RWPE2 (cell line): ENCODE data around the gene STX19.
A peak's percentile ranks its signal among the peaks of the same experiment; 100 is the strongest.

Experiments used
- ATAC-seq: fragments of 200-7000 bp; cut with Tn5 transposase; 3 replicates; pipeline ENCODE4 v1.9.1; 2021; ENCODE audit warnings: low read depth
- DNase-seq: peaks from one replicate; pipeline ENCODE4 v3.0.0-alpha.2; 2020; ENCODE audit warnings: low spot score
- H3K27ac ChIP-seq: fragments of 450-650 bp; 2 replicates; pipeline ENCODE4 v1.5.1; 2017; ENCODE audit warnings: mild to moderate bottlenecking; ENCODE audit not compliant: poor library complexity, severe bottlenecking
- H3K27me3 ChIP-seq: fragments of 250-450 bp; sonication (Bioruptor Pico); 2 replicates; pipeline ENCODE4 v1.5.1; 2021; ENCODE audit warnings: mild to moderate bottlenecking, moderate library complexity; ENCODE audit not compliant: insufficient read depth, poor library complexity, severe bottlenecking
- H3K36me3 ChIP-seq: fragments of 250-450 bp; sonication (Bioruptor Pico); 2 replicates; pipeline ENCODE4 v1.5.1; 2020; ENCODE audit warnings: low read depth, mild to moderate bottlenecking, moderate library complexity
- H3K4me1 ChIP-seq: fragments of 250-450 bp; sonication (Bioruptor Pico); 2 replicates; pipeline ENCODE4 v1.5.1; 2021; ENCODE audit warnings: mild to moderate bottlenecking, moderate library complexity; ENCODE audit not compliant: insufficient read depth, poor library complexity, severe bottlenecking
- H3K4me3 ChIP-seq: fragments of 250-450 bp; sonication (Bioruptor Pico); 2 replicates; pipeline ENCODE4 v1.5.1; 2021; ENCODE audit warnings: mild to moderate bottlenecking, moderate library complexity; ENCODE audit not compliant: severe bottlenecking
- H3K9me3 ChIP-seq: fragments of 250-450 bp; sonication (Bioruptor Pico); 2 replicates; pipeline ENCODE4 v1.5.1; 2021; ENCODE audit warnings: mild to moderate bottlenecking, moderate library complexity; ENCODE audit not compliant: severe bottlenecking
- TF ChIP-seq, protein P1 (sequence below): fragments of 450-650 bp; IDR thresholded peaks from one replicate; pipeline ENCODE4 v1.5.1; 2017; ENCODE audit warnings: mild to moderate bottlenecking, moderate library complexity; ENCODE audit not compliant: poor library complexity, severe bottlenecking

Gene STX19

DNA sequence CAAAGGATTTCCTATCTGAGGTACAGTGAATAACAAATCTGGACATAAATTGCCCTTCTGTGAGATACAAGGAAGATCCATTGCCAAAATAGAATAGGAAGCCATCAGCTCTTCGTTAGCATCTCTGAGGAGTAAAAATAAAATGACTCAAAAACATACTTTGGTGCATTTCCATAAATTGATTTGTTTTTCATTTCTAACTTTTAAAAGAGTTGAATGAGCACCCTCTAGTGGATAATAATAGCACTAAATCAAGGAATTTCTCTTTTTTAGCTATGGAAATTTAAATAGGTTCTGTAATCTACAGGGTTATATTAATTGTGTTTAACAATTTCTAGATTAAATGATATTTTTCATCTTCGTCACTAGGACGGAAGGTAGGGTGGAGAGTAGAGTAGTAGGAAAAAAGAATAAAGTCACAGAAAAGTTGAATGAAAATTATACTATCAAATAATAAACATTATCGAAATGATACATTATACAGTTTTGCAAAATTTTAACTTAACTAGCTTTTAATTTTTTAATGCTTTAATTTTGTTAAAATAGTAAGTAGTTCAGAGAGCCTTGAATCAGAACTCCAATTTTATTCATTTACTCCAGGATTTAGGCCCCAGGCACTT is 40.9 kb upstream of the STX19 start:
- no peak for ATAC-seq
- Histone ChIP-seq H3K27me3 (no peaks in the 10 kb centered on the region), H3K27ac (no peak overlapping the region), H3K4me1 (no peaks in the 10 kb centered on the region), H3K9me3 (no peaks in the 10 kb centered on the region), H3K4me3 (no peak overlapping the region), H3K36me3 (no peaks in the 10 kb centered on the region)
- no peak for DNase-seq
- TF ChIP-seq, protein P1, sequence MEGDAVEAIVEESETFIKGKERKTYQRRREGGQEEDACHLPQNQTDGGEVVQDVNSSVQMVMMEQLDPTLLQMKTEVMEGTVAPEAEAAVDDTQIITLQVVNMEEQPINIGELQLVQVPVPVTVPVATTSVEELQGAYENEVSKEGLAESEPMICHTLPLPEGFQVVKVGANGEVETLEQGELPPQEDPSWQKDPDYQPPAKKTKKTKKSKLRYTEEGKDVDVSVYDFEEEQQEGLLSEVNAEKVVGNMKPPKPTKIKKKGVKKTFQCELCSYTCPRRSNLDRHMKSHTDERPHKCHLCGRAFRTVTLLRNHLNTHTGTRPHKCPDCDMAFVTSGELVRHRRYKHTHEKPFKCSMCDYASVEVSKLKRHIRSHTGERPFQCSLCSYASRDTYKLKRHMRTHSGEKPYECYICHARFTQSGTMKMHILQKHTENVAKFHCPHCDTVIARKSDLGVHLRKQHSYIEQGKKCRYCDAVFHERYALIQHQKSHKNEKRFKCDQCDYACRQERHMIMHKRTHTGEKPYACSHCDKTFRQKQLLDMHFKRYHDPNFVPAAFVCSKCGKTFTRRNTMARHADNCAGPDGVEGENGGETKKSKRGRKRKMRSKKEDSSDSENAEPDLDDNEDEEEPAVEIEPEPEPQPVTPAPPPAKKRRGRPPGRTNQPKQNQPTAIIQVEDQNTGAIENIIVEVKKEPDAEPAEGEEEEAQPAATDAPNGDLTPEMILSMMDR = peak; percentile 87

DNA sequence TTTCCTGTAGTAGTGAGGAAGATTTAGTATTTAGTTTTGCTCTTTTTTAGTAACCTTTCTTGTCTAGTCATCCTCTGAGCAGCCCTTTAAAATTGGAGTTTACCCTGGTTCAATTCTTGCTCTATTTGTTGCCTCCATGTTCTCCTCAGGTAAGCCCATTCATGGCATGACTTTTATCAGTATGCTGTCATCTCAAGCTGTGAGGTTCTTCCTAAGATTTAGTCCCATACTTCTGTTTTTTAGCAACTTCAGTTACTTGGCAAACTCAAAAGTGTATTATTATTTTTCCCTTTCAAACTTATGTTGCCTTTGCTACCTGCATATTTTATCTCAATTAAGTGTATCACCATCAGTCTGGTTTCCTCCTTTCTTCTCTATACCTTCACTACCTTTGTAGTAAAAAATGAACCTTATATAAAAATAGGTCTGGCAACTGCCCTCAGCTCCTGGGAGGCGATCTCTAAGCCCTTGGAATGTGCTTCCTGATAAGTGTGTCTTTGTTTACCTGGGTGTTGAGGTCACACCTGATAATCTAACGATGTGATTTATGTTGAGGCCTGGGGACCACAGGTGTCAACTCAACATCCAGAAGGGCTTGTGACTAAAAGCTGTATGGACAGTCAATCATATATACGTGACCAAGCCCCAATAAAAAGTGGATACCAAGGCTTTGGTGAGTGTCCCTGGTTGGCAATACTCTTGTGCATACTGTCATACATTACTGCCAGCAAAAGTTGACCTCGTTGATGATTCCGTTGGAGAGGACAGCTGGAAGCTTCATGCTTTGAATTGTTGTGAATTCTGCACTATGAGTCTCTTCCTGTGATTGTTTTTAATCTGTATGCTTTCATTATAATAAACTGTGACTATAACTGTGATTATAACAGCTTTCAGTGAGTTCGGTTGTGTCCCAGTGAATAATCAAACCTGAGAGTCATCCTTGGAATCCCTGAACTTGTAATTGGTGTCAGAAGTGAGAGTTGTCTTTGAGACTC is 38.4 kb upstream of the STX19 start:
- Histone ChIP-seq H3K36me3 (no peaks in the 10 kb centered on the region), H3K4me3 (no peak overlapping the region), H3K4me1 (peaks cover 3% of the 10 kb centered on the region), H3K9me3 (no peaks in the 10 kb centered on the region), H3K27me3 (no peaks in the 10 kb centered on the region), H3K27ac (no peak overlapping the region)
- ATAC-seq (no peak), DNase-seq (no peak)
- TF ChIP-seq, protein P1 = no peak

DNA sequence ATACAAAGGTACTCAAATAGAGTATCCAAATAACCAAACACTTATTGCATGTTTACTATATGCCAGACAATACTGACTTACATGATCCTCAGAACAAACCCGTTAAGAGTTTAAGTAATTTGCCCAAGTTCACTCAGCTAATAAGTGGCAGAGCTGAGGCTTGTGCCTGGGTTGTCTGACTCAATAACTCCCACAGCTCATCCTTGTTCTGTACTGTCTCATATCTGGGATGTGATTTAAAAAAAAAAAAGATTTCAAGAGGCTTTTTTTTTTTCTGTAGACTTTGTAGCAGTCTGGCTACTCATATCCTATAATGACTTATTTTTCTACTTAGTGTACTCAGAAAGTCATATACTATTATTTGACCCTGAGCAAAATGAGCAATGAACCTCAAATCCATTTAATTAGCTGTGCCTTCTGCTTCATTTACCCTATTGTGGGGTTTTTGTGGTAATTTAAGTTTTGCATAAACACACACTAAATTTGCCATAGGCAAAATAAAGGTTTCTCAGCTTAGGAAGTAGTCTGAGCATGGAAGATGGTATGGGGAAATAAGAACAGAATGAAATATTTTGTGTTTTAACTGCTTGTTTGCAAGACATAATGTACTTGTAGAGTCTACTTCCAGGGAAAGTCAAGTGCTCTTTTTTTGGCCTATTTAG is 37.6 kb upstream of the STX19 start:
- H3K9me3 ChIP-seq = no peaks in the 10 kb centered on the region
- ATAC-seq = no peak
- DNase-seq = no peak
- H3K27me3 ChIP-seq = no peaks in the 10 kb centered on the region
- TF ChIP-seq, protein P1 = no peak
- H3K4me1 ChIP-seq = peaks cover 5% of the 10 kb centered on the region
- no peak overlapping the region for H3K27ac ChIP-seq
- H3K4me3 ChIP-seq = no peak overlapping the region
- no peaks in the 10 kb centered on the region for H3K36me3 ChIP-seq

DNA sequence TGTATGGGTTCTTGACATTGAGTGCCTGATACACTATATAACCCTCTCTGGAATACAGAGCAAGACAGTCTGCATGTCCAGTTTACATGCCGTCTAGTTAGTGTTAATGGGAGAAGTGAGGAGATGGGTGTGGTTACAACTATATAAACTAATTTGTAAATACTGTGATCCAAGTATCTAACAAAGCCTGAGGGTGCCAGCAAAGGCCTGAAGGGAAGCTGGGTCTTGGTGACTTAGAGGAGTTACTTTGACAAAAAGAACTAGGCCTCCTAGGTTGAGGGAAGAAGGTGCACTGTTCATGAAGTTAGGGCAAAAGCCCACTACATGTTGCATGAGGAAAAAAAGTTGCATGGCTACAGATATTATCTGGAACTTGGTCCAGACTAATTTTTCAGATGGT is 36.7 kb upstream of the STX19 start:
- DNase-seq (no peak), ATAC-seq (no peak)
- Histone ChIP-seq H3K9me3 (no peaks in the 10 kb centered on the region), H3K27ac (no peak overlapping the region), H3K4me3 (no peak overlapping the region), H3K36me3 (no peaks in the 10 kb centered on the region), H3K27me3 (no peaks in the 10 kb centered on the region), H3K4me1 (peaks cover 5% of the 10 kb centered on the region)
- TF ChIP-seq, protein P1 = no peak
